K562 (cell line): ENCODE results near the gene DENND2C.

Source experiments
- CAMTA2 ChIP-seq: fragments of 250-450 bp; sonication (Bioruptor Pico); conservative IDR thresholded peaks from 2 replicates; pipeline ENCODE4 v1.5.1; 2022
- CTCF ChIP-seq, 3 experiments: IDR thresholded peaks in 2 of 3; conservative IDR thresholded peaks in 1 of 3; 2 replicates each; pipeline ENCODE4 v1.5.1; 2011 to 2012; ENCODE audit warnings: low read length in 3 of 3, mild to moderate bottlenecking in 3 of 3, control low read depth in 2 of 3, improper control_type of control experiment in 1 of 3, inconsistent platforms in 1 of 3, low read depth in 1 of 3, mixed read lengths in 1 of 3, moderate library complexity in 1 of 3; ENCODE audit not compliant: insufficient read depth in 2 of 3
- MAX ChIP-seq: sonication (generic); formaldehyde crosslinking; IDR thresholded peaks from 2 replicates; pipeline ENCODE4 v1.9.0; 2022; ENCODE audit warnings: mild to moderate bottlenecking, missing genetic modification reagents
- MYNN ChIP-seq, 2 experiments: sonication (generic); formaldehyde crosslinking in 1 of 2; IDR thresholded peaks; 2 replicates each; pipeline versions ENCODE4 v1.5.0 to v1.6.1; 2016 to 2020; ENCODE audit warnings: antibody characterized with exemption in 1 of 2, missing genetic modification reagents in 1 of 2
- SREBF2 ChIP-seq: sonication (generic); formaldehyde crosslinking; IDR thresholded peaks from 2 replicates; pipeline ENCODE4 v1.4.0; 2020; ENCODE audit warnings: mild to moderate bottlenecking, missing genetic modification reagents
- ZNF217 ChIP-seq: sonication (generic); formaldehyde crosslinking; IDR thresholded peaks from 2 replicates; pipeline ENCODE4 v1.8.0; 2022; ENCODE audit warnings: mild to moderate bottlenecking, missing genetic modification reagents

GRCh38 chr1:114671939-114672275 is 2.1 kb upstream of the DENND2C start:
- TF ChIP-seq MAX (CRISPR knock-in tag) (no peak), CAMTA2 (CRISPR knock-in tag) (no peak), ZNF217 (no peak), CTCF (IDR thresholded peaks at IDR 0.05 in 2 of 3, conservative IDR thresholded peaks at IDR 0.05 in 1 of 3; ENCODE audit: insufficient read depth in 2 of 3, low read depth in 1 of 3, low read length in 3 of 3) (no peak), MYNN (IDR thresholded peaks at IDR 0.05) (no peak), MYNN (CRISPR knock-in tag; IDR thresholded peaks at IDR 0.05) (no peak), SREBF2 (no peak)
